Adipocyte (in vitro differentiated cells): ENCODE measurements around the gene SOWAHA.
A peak's percentile ranks its signal among the peaks of the same experiment; 100 is the strongest.
"Not testable (repeated sequence)": the region's sequence is repeated elsewhere in the genome, so short reads cannot be mapped to it uniquely, and the experiment has no call there.

ENCODE experiments used
- DNase-seq: peaks from one replicate; pipeline ENCODE4 v3.0.0-alpha.2; 2015; ENCODE audit warnings: low read depth
- H3K27me3 ChIP-seq: replicated peaks from 2 replicates; pipeline ENCODE4 v1.7.0; 2013; ENCODE audit warnings: mild to moderate bottlenecking, low read length, moderate library complexity; ENCODE audit not compliant: control insufficient read depth, insufficient read depth
- H3K36me3 ChIP-seq: 2 replicates; pipeline ENCODE4 v1.7.0; 2013; ENCODE audit warnings: low read length, mild to moderate bottlenecking, moderate library complexity; ENCODE audit not compliant: control insufficient read depth, insufficient read depth, severe bottlenecking
- H3K4me1 ChIP-seq: 2 replicates; pipeline ENCODE4 v1.7.0; 2013; ENCODE audit warnings: mild to moderate bottlenecking, low read length, moderate library complexity; ENCODE audit not compliant: control insufficient read depth, insufficient read depth
- H3K4me3 ChIP-seq: 2 replicates; pipeline ENCODE4 v1.7.0; 2013; ENCODE audit warnings: mild to moderate bottlenecking, low read length, moderate library complexity
- H3K9ac ChIP-seq: 2 replicates; pipeline ENCODE4 v1.7.0; 2013; ENCODE audit warnings: mild to moderate bottlenecking, low read length, moderate library complexity
- H3K9me3 ChIP-seq: 2 replicates; pipeline ENCODE4 v1.7.0; 2013; ENCODE audit warnings: mild to moderate bottlenecking, low read length, moderate library complexity; ENCODE audit not compliant: control insufficient read depth

The SOWAHA gene

GRCh38 chr5:132840896-132841295 is 27.8 kb downstream of the SOWAHA start:
- H3K9ac ChIP-seq: no peak overlapping the region
- no peak for DNase-seq
- peaks cover 31% of the 10 kb centered on the region for H3K4me1 ChIP-seq
- no peaks in the 10 kb centered on the region for H3K9me3 ChIP-seq
- H3K27me3 ChIP-seq: no peaks in the 10 kb centered on the region
- no peaks in the 10 kb centered on the region for H3K36me3 ChIP-seq
- H3K4me3 ChIP-seq: no peak overlapping the region

DNA sequence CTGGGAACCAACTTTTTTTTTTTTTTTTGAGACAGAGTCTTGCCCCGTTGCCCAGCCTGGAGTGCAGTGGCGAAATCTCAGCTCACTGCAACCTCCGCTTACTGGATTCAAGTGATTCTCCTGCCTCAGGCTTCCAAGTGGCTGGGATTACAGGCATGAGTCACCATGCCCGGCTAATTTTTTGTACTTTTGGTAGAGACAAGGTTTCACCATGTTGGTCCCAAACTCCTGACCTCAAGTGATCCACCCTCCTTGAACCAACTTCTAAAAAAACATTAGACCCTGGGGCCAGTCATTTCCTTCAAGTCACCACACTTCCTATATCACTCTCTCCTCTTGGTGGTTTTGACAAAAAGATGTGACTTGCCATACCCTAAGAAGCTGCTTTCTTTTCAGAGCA is 28.2 kb downstream of the SOWAHA start:
- Histone ChIP-seq H3K36me3 (no peaks in the 10 kb centered on the region), H3K4me3 (no peak overlapping the region), H3K9ac (no peak overlapping the region), H3K9me3 (no peaks in the 10 kb centered on the region), H3K4me1 (peaks cover 31% of the 10 kb centered on the region), H3K27me3 (no peaks in the 10 kb centered on the region)
- DNase-seq: peak; percentile 75

GRCh38 chr5:132848270-132848669 is 35.2 kb downstream of the SOWAHA start:
- H3K9ac ChIP-seq: no peak overlapping the region
- H3K36me3 ChIP-seq: no peaks in the 10 kb centered on the region
- H3K4me3 ChIP-seq: no peak overlapping the region
- H3K9me3 ChIP-seq: no peaks in the 10 kb centered on the region
- peaks cover 7% of the 10 kb centered on the region for H3K4me1 ChIP-seq
- no peak for DNase-seq
- no peaks in the 10 kb centered on the region for H3K27me3 ChIP-seq

GRCh38 chr5:132849347-132849746 is 36.2 kb downstream of the SOWAHA start:
- no peak overlapping the region for H3K4me3 ChIP-seq
- H3K27me3 ChIP-seq: no peaks in the 10 kb centered on the region
- DNase-seq: peak; percentile 27

GRCh38 chr5:132850066-132850465 is 37.0 kb downstream of the SOWAHA start:
- H3K9me3 ChIP-seq: no peaks in the 10 kb centered on the region
- no peaks in the 10 kb centered on the region for H3K36me3 ChIP-seq
- no peaks in the 10 kb centered on the region for H3K27me3 ChIP-seq
- H3K9ac ChIP-seq: no peak overlapping the region
- DNase-seq: peak; percentile 43
- peaks cover 7% of the 10 kb centered on the region for H3K4me1 ChIP-seq
- H3K4me3 ChIP-seq: no peak overlapping the region

More at GRCh38 chr5:132849347-132849746, 36.2 kb downstream of the SOWAHA start:
- Histone ChIP-seq H3K9me3 (no peaks in the 10 kb centered on the region), H3K4me1 (peaks cover 7% of the 10 kb centered on the region), H3K36me3 (no peaks in the 10 kb centered on the region), H3K9ac (no peak overlapping the region)

DNA sequence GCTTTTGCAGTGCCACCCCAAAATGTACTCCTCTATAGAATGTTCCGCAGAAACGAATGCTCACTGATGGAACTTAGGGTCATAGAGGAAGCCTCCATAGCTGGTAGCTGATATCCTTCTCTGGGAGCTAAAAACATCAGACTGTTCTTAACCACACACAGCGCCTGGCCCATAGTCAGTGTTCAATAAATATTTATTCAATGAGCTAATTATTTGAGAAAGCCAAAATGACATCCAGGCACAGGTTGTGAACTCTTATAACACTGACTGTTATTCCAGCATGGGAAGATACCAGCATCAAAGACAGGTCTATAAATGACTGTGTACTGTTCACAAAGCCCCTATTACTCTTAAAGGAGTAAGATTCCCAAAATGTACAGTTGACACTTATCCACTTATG is 40.2 kb downstream of the SOWAHA start:
- DNase-seq: no peak
- Histone ChIP-seq H3K27me3 (no peaks in the 10 kb centered on the region), H3K4me3 (no peak overlapping the region)

DNA sequence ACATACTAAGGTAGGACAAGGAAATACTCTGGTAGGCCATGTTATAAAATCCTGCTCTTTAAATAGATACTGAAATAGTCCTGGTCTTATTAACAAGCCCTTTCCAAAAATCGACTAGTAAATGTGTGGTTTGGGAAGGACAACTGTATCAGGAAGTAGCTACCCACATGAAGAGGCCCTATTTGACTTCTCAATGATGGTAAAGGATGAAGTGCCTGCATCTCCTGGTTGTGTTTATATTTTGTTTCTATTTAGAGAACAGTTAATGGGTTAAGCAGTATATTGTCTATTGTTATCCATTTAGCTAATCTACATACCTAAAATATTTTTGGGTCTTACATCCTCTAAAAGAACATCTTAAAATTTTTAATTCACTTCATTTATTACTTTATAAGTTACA is 40.7 kb downstream of the SOWAHA start:
- H3K4me1 ChIP-seq: peaks cover 7% of the 10 kb centered on the region
- no peak for DNase-seq
- H3K9ac ChIP-seq: no peak overlapping the region
- no peaks in the 10 kb centered on the region for H3K36me3 ChIP-seq
- no peak overlapping the region for H3K4me3 ChIP-seq
- H3K27me3 ChIP-seq: no peaks in the 10 kb centered on the region
- H3K9me3 ChIP-seq: no peaks in the 10 kb centered on the region

More for the DNA sequence above, 40.2 kb downstream of the SOWAHA start:
- Histone ChIP-seq H3K9ac (no peak overlapping the region), H3K4me1 (peaks cover 7% of the 10 kb centered on the region), H3K36me3 (no peaks in the 10 kb centered on the region), H3K9me3 (no peaks in the 10 kb centered on the region)

DNA sequence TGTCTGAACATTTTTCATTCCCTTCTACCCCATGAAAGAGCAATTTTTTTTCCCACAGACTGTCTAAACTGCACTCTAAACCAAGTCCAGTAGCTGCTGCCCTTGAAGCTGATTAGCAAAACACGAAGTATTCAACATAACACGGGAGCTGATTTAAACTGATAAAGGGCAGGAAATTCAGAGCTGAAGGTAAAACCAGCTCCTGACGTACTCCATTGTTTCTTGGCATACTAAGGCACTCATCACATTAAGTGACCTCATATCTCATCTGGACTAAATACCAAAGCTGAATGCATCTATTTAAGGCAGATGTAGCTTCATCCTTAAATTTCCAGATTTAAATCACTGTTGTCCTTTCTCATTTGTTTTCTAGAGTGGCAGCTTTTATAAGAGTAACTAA is 41.2 kb downstream of the SOWAHA start:
- Histone ChIP-seq H3K36me3 (no peaks in the 10 kb centered on the region), H3K9ac (no peak overlapping the region), H3K9me3 (no peaks in the 10 kb centered on the region), H3K27me3 (no peaks in the 10 kb centered on the region), H3K4me3 (no peak overlapping the region), H3K4me1 (peaks cover 4% of the 10 kb centered on the region)
- DNase-seq: no peak

- not testable (repeated sequence) for DNase-seq, H3K9me3 ChIP-seq, H3K36me3 ChIP-seq, H3K9ac ChIP-seq, H3K4me1 ChIP-seq, H3K27me3 ChIP-seq, H3K4me3 ChIP-seq
Measured at GRCh38 chr5:132854992-132855391, 41.9 kb downstream of the SOWAHA start.

GRCh38 chr5:132856011-132856410 is 42.9 kb downstream of the SOWAHA start:
- Histone ChIP-seq H3K4me1 (no peaks in the 10 kb centered on the region), H3K36me3 (no peaks in the 10 kb centered on the region), H3K4me3 (no peak overlapping the region), H3K27me3 (no peaks in the 10 kb centered on the region), H3K9me3 (no peaks in the 10 kb centered on the region), H3K9ac (no peak overlapping the region)
- DNase-seq: no peak

DNA sequence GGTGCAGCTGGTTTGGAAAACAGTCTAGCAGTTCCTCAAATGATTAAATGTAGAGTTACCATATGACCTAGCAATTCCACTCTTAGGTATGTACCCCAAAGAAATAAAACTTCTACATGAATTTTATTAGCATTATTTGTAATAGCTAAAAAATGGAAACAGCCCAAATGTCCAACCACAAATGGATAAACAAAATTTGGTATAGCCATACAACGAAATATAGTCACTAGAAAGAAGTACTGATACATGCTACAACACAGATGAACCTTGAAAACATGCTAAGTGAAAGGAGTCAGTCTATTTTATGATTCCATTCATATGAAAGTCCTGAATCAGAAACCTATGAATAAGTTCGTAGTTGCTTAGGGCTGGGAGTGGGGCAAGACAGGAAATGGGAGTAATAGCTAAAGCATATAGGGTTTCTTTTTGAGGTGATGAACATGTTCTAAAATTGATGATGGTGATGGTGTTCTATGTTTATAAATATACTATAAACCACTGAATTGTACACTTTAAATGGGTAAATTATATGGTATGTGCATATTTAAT is 46.9 kb downstream of the SOWAHA start:
- H3K9me3 ChIP-seq: no peaks in the 10 kb centered on the region
- no peak overlapping the region for H3K9ac ChIP-seq
- H3K4me3 ChIP-seq: no peak overlapping the region
- no peaks in the 10 kb centered on the region for H3K27me3 ChIP-seq
- no peak for DNase-seq
- H3K36me3 ChIP-seq: no peaks in the 10 kb centered on the region
- no peaks in the 10 kb centered on the region for H3K4me1 ChIP-seq

- no peak overlapping the region for H3K9ac ChIP-seq
- H3K4me3 ChIP-seq: no peak overlapping the region
- H3K9me3 ChIP-seq: no peaks in the 10 kb centered on the region
- no peak for DNase-seq
- no peaks in the 10 kb centered on the region for H3K27me3 ChIP-seq
- H3K4me1 ChIP-seq: peaks cover 2% of the 10 kb centered on the region
- no peaks in the 10 kb centered on the region for H3K36me3 ChIP-seq
Measured at GRCh38 chr5:132860742-132861141, 47.6 kb downstream of the SOWAHA start.
